ENCODE measurements around the gene RALGAPA2. TPM values are rescaled to one million over a fixed set of nuclear protein-coding genes. Genes with fewer than 3 reads are reported as not detected.
"Not testable (repeated sequence)": the region's sequence is repeated elsewhere in the genome, so short reads cannot be mapped to it uniquely, and the experiment has no call there.

Gene RALGAPA2
- total RNA-seq, 1 donor from 2014 or later, result 73.8 TPM

GRCh38 chr20:20547876-20548266 lies 164.6 kb downstream of the RALGAPA2 start:
- Histone ChIP-seq H3K27ac (no peak overlapping the region), H3K36me3 (peaks cover 35% of the 10 kb centered on the region), H3K27me3 (ENCODE audit: low read depth) (no peaks in the 10 kb centered on the region), H3K4me3 (no peak overlapping the region), H3K4me1 (no peaks in the 10 kb centered on the region), H3K9me3 (no peaks in the 10 kb centered on the region)
- no peak for TF ChIP-seq CTCF (IDR thresholded peaks at IDR 0.05)
- DNase-seq, result no peak
- ATAC-seq, result no peak
- intact Hi-C loops (cut with DNase I), result no loop called here

- TF ChIP-seq CTCF (IDR thresholded peaks at IDR 0.05), result no peak
- DNase-seq (no peak), ATAC-seq (no peak)
- no peak overlapping the region for H3K4me3 ChIP-seq
- intact Hi-C loops (cut with DNase I), result no loop called here
- H3K4me1 ChIP-seq, result no peaks in the 10 kb centered on the region
- peaks cover 35% of the 10 kb centered on the region for H3K36me3 ChIP-seq
- H3K27me3 ChIP-seq (ENCODE audit: low read depth), result no peaks in the 10 kb centered on the region
- H3K27ac ChIP-seq, result no peak overlapping the region
- no peaks in the 10 kb centered on the region for H3K9me3 ChIP-seq
Measured at GRCh38 chr20:20547221-20547875, 165.1 kb downstream of the RALGAPA2 start.

- H3K9me3 ChIP-seq, result no peaks in the 10 kb centered on the region
- intact Hi-C loops (cut with DNase I), result no loop called here
- DNase-seq (no peak), ATAC-seq (no peak)
- no peak for TF ChIP-seq CTCF (IDR thresholded peaks at IDR 0.05)
- peaks cover 35% of the 10 kb centered on the region for H3K36me3 ChIP-seq
- H3K27me3 ChIP-seq (ENCODE audit: low read depth), result no peaks in the 10 kb centered on the region
- H3K4me1 ChIP-seq, result no peaks in the 10 kb centered on the region
- no peak overlapping the region for H3K27ac ChIP-seq
- no peak overlapping the region for H3K4me3 ChIP-seq
Measured at GRCh38 chr20:20546402-20546801, 166.0 kb downstream of the RALGAPA2 start.

- intact Hi-C loops (cut with DNase I), result not testable (repeated sequence)
- peaks cover 52% of the 10 kb centered on the region for H3K36me3 ChIP-seq
Measured at GRCh38 chr20:20543348-20543747, 169.1 kb downstream of the RALGAPA2 start.

GRCh38 chr20:20536240-20536933 lies 176.1 kb downstream of the RALGAPA2 start:
- intact Hi-C loops (cut with DNase I), result no loop called here

More at GRCh38 chr20:20543348-20543747, 169.1 kb downstream of the RALGAPA2 start:
- not testable (repeated sequence) for H3K4me3 ChIP-seq; DNase-seq; H3K27me3 ChIP-seq (ENCODE audit: low read depth); H3K27ac ChIP-seq; ATAC-seq; H3K9me3 ChIP-seq; H3K4me1 ChIP-seq

More at GRCh38 chr20:20536240-20536933, 176.1 kb downstream of the RALGAPA2 start:
- TF ChIP-seq CTCF (IDR thresholded peaks at IDR 0.05), result no peak
- peaks cover 41% of the 10 kb centered on the region for H3K36me3 ChIP-seq
- no peak overlapping the region for H3K27ac ChIP-seq
- H3K4me1 ChIP-seq, result no peaks in the 10 kb centered on the region
- H3K4me3 ChIP-seq, result no peak overlapping the region
- ATAC-seq (no peak), DNase-seq (no peak)
- no peaks in the 10 kb centered on the region for H3K9me3 ChIP-seq
- no peaks in the 10 kb centered on the region for H3K27me3 ChIP-seq (ENCODE audit: low read depth)
